Smooth muscle cell (in vitro differentiated cells): ENCODE data around the gene RUSC1. TPM values are rescaled to one million over a fixed set of nuclear protein-coding genes. Genes with fewer than 3 reads are reported as not detected.

ENCODE experiments used
- DNase-seq: peaks from one replicate; lab custom pipeline; 2025; ENCODE audit not compliant: unreplicated experiment; lab: John Stamatoyannopoulos, UW
- H2AFZ ChIP-seq: fragments of 200-600 bp; sonication (generic); 2 replicates; pipeline ENCODE4 v1.6.0; 2016; ENCODE audit warnings: antibody characterized with exemption, low read depth, mild to moderate bottlenecking
- H3F3A ChIP-seq: fragments of 200-600 bp; sonication (generic); 2 replicates; pipeline ENCODE4 v1.6.0; 2017; ENCODE audit warnings: antibody characterized with exemption, low read depth
- H3K27ac ChIP-seq: fragments of 200-600 bp; sonication (generic); 2 replicates; pipeline ENCODE4 v1.5.1; 2016; ENCODE audit warnings: low read depth, mild to moderate bottlenecking
- H3K27me3 ChIP-seq: fragments of 200-600 bp; sonication (generic); 2 replicates; pipeline ENCODE4 v1.6.1; 2016; ENCODE audit warnings: low read depth, mild to moderate bottlenecking
- H3K36me3 ChIP-seq: fragments of 200-600 bp; sonication (generic); 2 replicates; pipeline ENCODE4 v1.5.1; 2016; ENCODE audit warnings: low read depth
- H3K4me1 ChIP-seq: fragments of 200-600 bp; sonication (generic); 2 replicates; pipeline ENCODE4 v1.5.1; 2016; ENCODE audit warnings: low read depth
- H3K4me2 ChIP-seq: fragments of 200-600 bp; sonication (generic); 2 replicates; pipeline ENCODE4 v1.6.0; 2016; ENCODE audit warnings: mild to moderate bottlenecking
- H3K4me3 ChIP-seq: fragments of 200-600 bp; sonication (generic); 2 replicates; pipeline ENCODE4 v1.5.1; 2016; ENCODE audit warnings: mild to moderate bottlenecking
- H3K79me2 ChIP-seq: fragments of 200-600 bp; sonication (generic); 2 replicates; pipeline ENCODE4 v1.6.0; 2016; ENCODE audit warnings: low read depth, mild to moderate bottlenecking
- H3K9ac ChIP-seq: fragments of 200-600 bp; sonication (generic); 2 replicates; pipeline ENCODE4 v1.6.0; 2016; ENCODE audit warnings: low read depth
- H3K9me3 ChIP-seq: fragments of 200-600 bp; sonication (generic); replicated peaks from 2 replicates; pipeline ENCODE4 v1.5.1; 2016; ENCODE audit warnings: low read depth
- H4K20me1 ChIP-seq: fragments of 200-600 bp; sonication (generic); 2 replicates; pipeline ENCODE4 v1.6.0; 2016; ENCODE audit warnings: low read depth
- whole genome bisulfite sequencing: methylation state at CpG from one replicate; pipeline ENCODE4 v1.1.7; 2016; ENCODE audit warnings: low lambda C conversion rate; 5-methylcytosine and 5-hydroxymethylcytosine counted together
- polyA plus RNA-seq: library from polyadenylated mRNA; unstranded; fragments of >200 nt; fragmentation: Nextera tagmentation; extraction: Ambion mirVana; gene quantifications from 2 replicates; pipeline ENCODE4 v1.2.1, GENCODE V29; 2016
- total RNA-seq: library from RNA; depleted of rRNA; stranded (reverse); fragments of >200 nt; gene quantifications from 2 replicates; pipeline ENCODE4 v1.2.3, GENCODE V29; 2014
- TF ChIP-seq, protein P1 (sequence below): fragments of 200-600 bp; sonication (generic); IDR thresholded peaks from 2 replicates; pipeline ENCODE4 v1.5.1; 2017; ENCODE audit warnings: borderline replicate concordance, mild to moderate bottlenecking, antibody characterized with exemption; ENCODE audit not compliant: insufficient read depth, poor library complexity, severe bottlenecking

Gene RUSC1
- total and polyA plus RNA-seq, 2 experiments from 2014 or later: 28.7 to 33.2 TPM

DNA sequence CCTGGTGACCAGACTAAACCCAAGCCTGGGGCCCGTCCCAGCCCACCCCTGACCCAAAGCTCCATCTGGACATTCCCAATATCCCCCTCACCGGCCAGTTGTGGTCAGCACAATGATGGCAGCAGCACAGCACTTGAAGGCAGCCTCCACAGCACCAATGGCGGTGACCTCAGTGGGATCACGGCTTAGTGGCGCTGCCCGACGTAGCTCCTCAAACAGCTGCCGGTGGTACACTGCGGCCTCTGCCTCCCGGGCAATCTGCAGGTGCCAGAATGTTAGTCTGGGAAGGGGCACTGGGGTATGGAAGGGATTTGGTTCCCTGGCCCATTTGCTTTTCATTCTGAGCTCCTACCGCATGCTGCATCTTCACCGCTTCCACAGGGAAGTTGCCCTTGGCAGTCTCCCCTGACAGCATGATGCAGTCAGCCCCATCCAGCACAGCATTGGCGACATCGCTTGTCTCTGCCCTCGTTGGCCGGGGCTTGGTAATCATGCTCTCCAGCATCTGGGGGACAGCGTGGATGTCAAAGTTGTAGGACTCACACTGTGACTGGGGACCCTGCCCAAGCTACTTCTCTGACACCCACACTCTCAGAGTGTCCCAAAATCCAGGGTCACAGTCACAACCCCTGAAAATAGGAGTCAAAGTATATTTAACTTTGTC, 27.5 kb upstream of the RUSC1 start:
- Histone ChIP-seq H3K4me3 (no peak overlapping the region), H4K20me1 (no peaks in the 10 kb centered on the region), H3K9ac (no peak overlapping the region), H3K27ac (no peak overlapping the region), H3K27me3 (peaks cover 48% of the 10 kb centered on the region), H3K79me2 (no peaks in the 10 kb centered on the region), H2AFZ (no peak overlapping the region), H3K9me3 (no peaks in the 10 kb centered on the region), H3K4me2 (no peak overlapping the region), H3K36me3 (no peaks in the 10 kb centered on the region), H3F3A (no peaks in the 10 kb centered on the region), H3K4me1 (peaks cover 6% of the 10 kb centered on the region)
- WGBS: 93% methylated on average over 17 of the region's 17 CpGs
- TF ChIP-seq, protein P1, sequence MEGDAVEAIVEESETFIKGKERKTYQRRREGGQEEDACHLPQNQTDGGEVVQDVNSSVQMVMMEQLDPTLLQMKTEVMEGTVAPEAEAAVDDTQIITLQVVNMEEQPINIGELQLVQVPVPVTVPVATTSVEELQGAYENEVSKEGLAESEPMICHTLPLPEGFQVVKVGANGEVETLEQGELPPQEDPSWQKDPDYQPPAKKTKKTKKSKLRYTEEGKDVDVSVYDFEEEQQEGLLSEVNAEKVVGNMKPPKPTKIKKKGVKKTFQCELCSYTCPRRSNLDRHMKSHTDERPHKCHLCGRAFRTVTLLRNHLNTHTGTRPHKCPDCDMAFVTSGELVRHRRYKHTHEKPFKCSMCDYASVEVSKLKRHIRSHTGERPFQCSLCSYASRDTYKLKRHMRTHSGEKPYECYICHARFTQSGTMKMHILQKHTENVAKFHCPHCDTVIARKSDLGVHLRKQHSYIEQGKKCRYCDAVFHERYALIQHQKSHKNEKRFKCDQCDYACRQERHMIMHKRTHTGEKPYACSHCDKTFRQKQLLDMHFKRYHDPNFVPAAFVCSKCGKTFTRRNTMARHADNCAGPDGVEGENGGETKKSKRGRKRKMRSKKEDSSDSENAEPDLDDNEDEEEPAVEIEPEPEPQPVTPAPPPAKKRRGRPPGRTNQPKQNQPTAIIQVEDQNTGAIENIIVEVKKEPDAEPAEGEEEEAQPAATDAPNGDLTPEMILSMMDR: no peak
- no peak for DNase-seq

DNA sequence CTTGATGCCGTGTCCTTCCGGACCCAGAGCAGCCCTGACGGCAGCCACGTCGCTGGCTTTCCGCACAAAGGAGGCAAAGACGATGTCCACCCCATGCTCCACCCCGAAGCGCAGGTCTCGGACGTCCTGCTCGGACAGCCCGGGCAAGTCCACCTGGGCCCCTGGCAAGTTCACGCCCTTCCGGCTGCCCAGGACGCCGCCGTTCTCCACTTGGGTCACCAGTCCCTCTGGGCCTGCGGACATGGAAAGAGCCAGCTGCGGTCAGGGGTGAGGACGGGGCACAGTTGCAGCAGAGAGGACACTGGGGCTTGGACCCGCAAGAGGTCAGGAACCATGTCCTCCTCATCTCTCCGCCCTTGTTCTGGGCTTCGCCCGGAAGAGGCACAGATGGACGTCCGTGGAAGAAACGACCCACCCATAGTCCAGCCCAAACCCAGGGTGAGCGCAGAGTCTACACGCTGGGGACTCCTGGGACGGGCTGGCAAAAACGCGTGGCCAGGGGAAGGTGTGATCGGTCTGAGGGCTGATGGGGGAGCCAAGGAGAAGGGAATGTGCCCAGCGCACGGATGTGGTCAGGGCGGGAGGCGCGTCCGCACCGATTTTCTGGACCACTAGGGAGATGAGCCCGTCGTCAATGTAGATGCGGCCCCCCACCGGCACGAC, 26.0 kb upstream of the RUSC1 start:
- Histone ChIP-seq H3K36me3 (no peaks in the 10 kb centered on the region), H3K27me3 (peaks cover 48% of the 10 kb centered on the region), H3K4me3 (peak overlapping the region; percentile 18), H3K4me2 (peak overlapping the region; percentile 77), H3K9ac (no peak overlapping the region), H3F3A (no peaks in the 10 kb centered on the region), H2AFZ (no peak overlapping the region), H3K4me1 (peaks cover 6% of the 10 kb centered on the region), H4K20me1 (no peaks in the 10 kb centered on the region), H3K79me2 (no peaks in the 10 kb centered on the region), H3K27ac (no peak overlapping the region), H3K9me3 (no peaks in the 10 kb centered on the region)
- TF ChIP-seq, protein P1: no peak
- DNase-seq: no peak
- 42% methylated on average over 46 of the region's 46 CpGs for WGBS

DNA sequence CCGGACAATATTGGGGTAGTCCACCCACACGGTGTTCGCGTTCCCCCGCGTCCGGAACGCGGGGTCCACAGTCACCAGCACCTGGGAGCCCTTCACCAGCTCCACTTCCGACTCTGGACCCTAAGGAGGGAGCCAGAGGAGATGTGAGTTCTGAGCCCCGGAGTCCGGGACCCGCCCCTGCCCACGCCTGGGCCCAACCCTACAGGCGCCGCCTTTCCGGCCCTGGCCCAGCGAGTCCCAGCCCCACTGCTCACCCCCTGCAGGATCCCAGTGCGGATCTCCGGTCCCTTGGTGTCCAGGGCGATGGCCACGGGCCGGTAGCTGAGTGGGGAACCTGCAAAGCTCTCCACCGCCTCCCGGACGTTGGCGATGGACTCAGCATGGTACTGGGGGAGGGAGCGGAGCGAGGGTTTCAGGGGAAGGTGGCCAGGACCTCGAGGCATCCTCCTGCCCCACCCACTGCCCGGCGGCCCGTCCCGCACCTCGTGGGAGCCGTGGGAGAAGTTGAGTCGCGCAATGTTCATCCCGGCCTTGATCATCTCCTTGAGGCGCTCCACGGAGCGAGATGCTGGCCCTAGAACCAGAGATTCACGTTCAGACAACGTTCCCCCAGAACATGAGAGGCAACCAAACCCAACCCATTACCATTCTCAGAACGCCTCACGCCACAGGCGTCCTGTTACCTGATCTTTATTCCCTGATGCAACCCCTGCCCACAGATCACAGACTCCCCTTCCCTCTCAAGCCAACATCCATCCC, 25.3 kb upstream of the RUSC1 start:
- no peaks in the 10 kb centered on the region for H3K9me3 ChIP-seq
- H3K4me2 ChIP-seq: peak overlapping the region; percentile 77
- H3F3A ChIP-seq: no peaks in the 10 kb centered on the region
- peaks cover 48% of the 10 kb centered on the region for H3K27me3 ChIP-seq
- H4K20me1 ChIP-seq: no peaks in the 10 kb centered on the region
- no peak for DNase-seq
- H2AFZ ChIP-seq: no peak overlapping the region
- TF ChIP-seq, protein P1: no peak
- H3K4me3 ChIP-seq: peak overlapping the region; percentile 18
- WGBS: 9% methylated on average over 45 of the region's 47 CpGs
- peaks cover 6% of the 10 kb centered on the region for H3K4me1 ChIP-seq
- no peak overlapping the region for H3K9ac ChIP-seq
- no peaks in the 10 kb centered on the region for H3K36me3 ChIP-seq
- no peak overlapping the region for H3K27ac ChIP-seq
- no peaks in the 10 kb centered on the region for H3K79me2 ChIP-seq
